HL-60/S4 treated with phorbol 12-myristate 13-acetate at 8.2 ng/mL for 4 days and 3 days (cell line): ENCODE measurements around the gene RPS27L.

ENCODE experiments used
- in situ Hi-C: fragments of 300-500 bp; cut with MboI; formaldehyde crosslinking; loops from 2 replicates; pipeline ENCODE4 v1.15.0; 2022; ENCODE audit warnings: low sequenced_read_pairs

The RPS27L gene

GRCh38 chr15:63157118-63157843 lies at the start of gene RPS27L:
RPS27L (minus strand) TSS chr15:63157477; CDS start chr15:63157405, 72 bp downstream.
- in situ Hi-C loops = no loop called here

DNA sequence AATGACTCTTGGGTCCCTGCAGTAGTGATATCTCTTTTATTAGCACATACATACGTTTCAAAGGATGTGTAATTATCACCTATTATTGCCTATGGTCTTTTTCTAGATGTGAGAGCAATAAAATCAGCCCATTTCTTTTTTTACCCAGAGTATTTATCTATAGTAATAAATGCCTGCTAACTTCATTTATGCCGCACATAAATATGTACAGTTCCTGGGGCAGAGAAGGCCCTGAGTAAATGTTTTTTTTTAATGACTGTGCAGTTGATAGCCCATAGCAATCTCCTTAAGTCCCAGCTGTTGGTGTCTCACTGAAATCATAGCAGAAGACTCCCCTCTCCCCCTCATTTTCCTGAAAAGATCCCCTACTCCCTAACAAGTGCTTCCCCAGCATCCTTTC lies 48.8 kb upstream of the RPS27L start:
- in situ Hi-C loops = no loop called here

GRCh38 chr15:63203451-63204090 lies 46.3 kb upstream of the RPS27L start:
- in situ Hi-C loops = no loop called here

DNA sequence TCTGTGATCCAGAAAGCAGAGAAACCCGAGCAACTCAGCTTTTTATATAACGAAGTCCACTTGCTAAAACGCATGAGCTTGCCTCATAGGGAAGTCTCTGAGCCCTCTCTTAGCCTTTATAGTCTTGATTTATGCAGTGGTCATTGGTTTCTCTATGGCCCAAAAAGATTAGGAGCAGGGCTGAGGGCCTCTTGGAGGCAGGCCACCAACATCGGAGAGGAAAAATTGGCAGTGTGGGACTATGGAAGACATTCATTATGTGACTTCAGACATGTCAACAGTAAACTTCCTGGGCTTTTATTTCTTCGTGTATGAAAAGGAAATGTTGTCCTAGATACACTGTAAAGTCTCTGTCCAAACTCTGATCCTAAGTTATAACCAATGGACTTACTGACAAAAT lies 45.6 kb upstream of the RPS27L start:
- in situ Hi-C loops = no loop called here

- in situ Hi-C loops = no loop called here
Observed at GRCh38 chr15:63200464-63201249, 43.4 kb upstream of the RPS27L start.

GRCh38 chr15:63198371-63199250 lies 41.3 kb upstream of the RPS27L start:
- in situ Hi-C loops = no loop called here

DNA sequence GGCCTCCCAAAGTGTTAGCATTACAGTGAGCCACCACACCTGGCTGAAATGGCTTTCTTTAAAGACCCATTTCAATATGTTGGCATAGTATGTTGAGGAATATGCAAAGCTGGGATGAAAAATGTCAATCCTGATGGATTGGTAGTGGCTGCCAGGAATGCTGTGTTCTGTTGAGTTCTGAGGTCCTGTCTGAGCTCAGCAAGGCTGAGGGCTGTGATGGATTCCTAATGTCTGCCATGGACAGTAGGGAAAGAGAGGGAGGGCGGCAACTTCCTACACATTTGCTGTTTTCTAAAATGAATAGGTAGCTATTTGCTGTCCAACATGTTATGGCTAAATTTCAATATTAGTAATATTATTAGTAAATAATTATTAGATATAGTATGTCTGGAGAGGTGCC lies 40.3 kb upstream of the RPS27L start:
- in situ Hi-C loops = no loop called here

GRCh38 chr15:63196842-63197241 lies 39.6 kb upstream of the RPS27L start:
- in situ Hi-C loops = no loop called here

GRCh38 chr15:63195569-63196015 lies 38.3 kb upstream of the RPS27L start:
- in situ Hi-C loops = no loop called here

GRCh38 chr15:63194880-63195568 lies 37.7 kb upstream of the RPS27L start:
- in situ Hi-C loops = no loop called here

DNA sequence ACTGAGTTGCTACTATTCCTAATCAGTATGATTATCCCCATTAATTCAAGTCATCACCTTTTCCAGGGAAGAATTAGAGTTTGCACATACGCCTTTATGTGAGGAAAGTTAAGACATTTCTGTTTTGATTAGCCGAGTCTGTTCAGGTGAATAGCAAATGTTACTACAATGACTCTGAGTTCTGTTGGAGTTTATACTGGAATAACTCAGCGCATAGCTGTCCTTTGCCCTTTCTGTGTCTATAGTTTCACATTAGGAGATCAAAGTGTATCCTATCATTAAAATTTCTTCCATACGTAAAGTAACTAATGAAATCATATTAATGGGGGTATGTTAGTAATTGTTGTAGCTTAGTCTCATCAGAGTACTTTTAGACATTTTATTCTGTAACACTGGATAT lies 37.0 kb upstream of the RPS27L start:
- in situ Hi-C loops = no loop called here

- in situ Hi-C loops = no loop called here
Observed at GRCh38 chr15:63192619-63193206, 35.4 kb upstream of the RPS27L start.

GRCh38 chr15:63191895-63192618 lies 34.8 kb upstream of the RPS27L start:
- in situ Hi-C loops = no loop called here

- in situ Hi-C loops = no loop called here
Observed at GRCh38 chr15:63190769-63191649, 33.7 kb upstream of the RPS27L start.

- in situ Hi-C loops = no loop called here
Observed at GRCh38 chr15:63189941-63190768, 32.9 kb upstream of the RPS27L start.

DNA sequence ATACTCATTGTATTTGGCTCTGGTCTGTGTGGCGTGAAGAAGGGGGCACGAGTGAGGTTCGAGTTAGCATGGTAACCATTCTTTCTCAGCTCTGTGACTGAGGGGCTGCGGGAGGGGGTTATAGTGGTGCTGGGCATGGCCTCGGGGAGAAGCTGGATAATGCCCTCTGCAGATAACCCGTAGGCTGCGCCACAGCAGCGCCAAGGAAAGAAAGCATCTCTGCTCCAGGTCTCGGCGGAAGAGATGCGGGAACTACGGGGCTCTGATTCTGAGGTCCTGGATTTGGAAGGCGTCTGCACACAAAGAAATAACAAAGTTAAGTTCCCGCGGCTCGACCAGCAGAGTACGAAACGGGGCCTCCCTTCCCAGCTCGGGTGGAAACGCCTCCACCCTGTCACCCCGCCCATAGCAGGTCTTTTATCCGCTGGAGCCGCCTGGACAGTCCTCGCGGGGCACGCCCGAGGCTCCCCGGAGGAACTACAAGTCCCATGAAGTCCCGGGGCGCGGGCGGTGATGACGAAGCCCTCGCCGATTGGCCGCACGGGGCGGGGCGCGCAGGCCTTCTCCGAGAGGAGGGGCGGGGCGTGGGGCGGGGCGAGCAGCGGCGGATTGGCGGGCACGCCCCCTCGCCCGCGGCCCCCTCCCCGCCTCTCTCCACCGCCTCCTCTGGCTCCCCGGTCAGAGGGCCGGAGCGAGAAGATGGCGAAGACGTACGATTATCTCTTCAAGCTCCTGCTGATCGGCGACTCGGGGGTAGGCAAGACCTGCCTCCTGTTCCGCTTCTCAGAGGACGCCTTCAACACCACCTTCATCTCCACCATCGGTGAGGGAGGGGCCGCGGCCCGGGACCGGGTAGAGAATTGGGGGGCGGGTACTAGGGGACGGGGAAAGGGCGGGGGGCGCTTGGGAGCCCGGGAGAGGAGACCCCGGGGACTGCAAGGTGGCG lies 31.9 kb upstream of the RPS27L start, which contains the start of gene RAB8B:
TSS of gene RAB8B (plus strand) at position 681 of the 946 bp plus-strand sequence. CDS start at position 700, 19 bp downstream.
- in situ Hi-C loops = no loop called here
